Measurements from ENCODE around the gene TRAIP. TPM values are rescaled to one million over a fixed set of nuclear protein-coding genes. Genes with fewer than 3 reads are reported as not detected.

Gene TRAIP
- total RNA-seq, 4 donors from 2014 or later: 0.82 to 2.2 (median 2.0) TPM

DNA sequence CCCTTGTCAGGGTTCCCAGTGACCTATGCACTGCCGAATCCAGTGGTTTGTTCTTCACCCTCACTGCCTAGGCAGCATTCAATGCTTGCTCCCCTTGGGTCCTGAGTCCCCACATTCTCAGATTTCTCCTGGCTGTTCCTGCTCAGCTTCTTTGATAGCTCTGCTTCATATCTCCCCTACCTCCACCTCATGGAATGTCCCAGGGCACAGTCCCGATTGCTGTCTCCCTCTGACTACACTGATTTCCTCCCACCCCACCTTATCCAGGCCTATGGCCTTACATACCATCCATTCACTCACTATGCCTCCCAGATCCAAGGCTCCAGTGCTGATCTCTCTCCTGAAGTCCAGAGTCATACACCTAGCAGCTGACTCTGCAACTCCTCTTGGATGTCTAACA is 55.2 kb downstream of the TRAIP start:
- TF ChIP-seq CTCF (IDR thresholded peaks at IDR 0.05; ENCODE audit: low read depth): no peak

- TF ChIP-seq CTCF (IDR thresholded peaks at IDR 0.05; ENCODE audit: low read depth): no peak
Observed at GRCh38 chr3:49799761-49800160, 56.6 kb downstream of the TRAIP start, which contains the start of gene CDHR4. TSS of gene CDHR4 (minus strand) at chr3:49799873. CDS start at chr3:49799812, 61 bp downstream.

- no peak for TF ChIP-seq CTCF (IDR thresholded peaks at IDR 0.05; ENCODE audit: low read depth)
Observed at GRCh38 chr3:49799105-49799504, 57.3 kb downstream of the TRAIP start.

- no peak for TF ChIP-seq CTCF (IDR thresholded peaks at IDR 0.05; ENCODE audit: low read depth)
Observed at GRCh38 chr3:49794926-49795905, 61.1 kb downstream of the TRAIP start.

GRCh38 chr3:49794431-49794830 is 61.9 kb downstream of the TRAIP start:
- TF ChIP-seq CTCF (IDR thresholded peaks at IDR 0.05; ENCODE audit: low read depth): no peak

GRCh38 chr3:49793486-49794085 is 62.8 kb downstream of the TRAIP start:
- TF ChIP-seq CTCF (IDR thresholded peaks at IDR 0.05; ENCODE audit: low read depth): no peak
